ENCODE data around the gene RAB21. TPM values are rescaled to one million over a fixed set of nuclear protein-coding genes. Genes with fewer than 3 reads are reported as not detected.
A peak's percentile ranks its signal among the peaks of the same experiment; 100 is the strongest.

RAB21 gene
- total RNA-seq, 1 experiment from 2014 or later: 8.0 TPM

DNA sequence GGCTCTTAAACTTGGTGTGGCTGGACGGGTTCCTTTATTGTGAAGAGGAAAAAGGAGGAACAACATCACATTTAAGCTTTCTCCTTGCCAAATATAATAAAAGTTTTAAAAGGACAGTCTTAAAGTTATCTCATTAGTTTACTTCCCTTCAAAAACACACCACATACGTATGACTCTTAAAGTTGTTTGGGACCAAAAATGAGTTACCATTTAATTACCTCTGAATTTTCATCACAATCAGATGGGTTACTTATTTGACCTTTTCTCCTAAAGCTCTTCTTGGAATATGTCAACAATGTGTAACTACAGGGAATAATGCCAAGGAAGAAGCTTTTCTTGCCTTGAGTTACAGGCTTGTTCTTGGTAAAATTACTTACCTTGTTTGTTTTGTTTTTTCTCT, 16.4 kb downstream of the RAB21 start:
- H4K20me1 ChIP-seq (ENCODE audit: insufficient read depth, low read depth, low read length): 0 out of 2 replicates have a peak, but pooled peaks cover 3% of the 10 kb centered on the region
- no peak overlapping the region for H3K27ac ChIP-seq (ENCODE audit: low read length)
- peaks cover 26% of the 10 kb centered on the region; the same call in 1 of the 2 replicates for H3K36me3 ChIP-seq (ENCODE audit: insufficient read depth, low read length)
- no peaks in the 10 kb centered on the region for H3K9me2 ChIP-seq (replicated peaks; ENCODE audit: insufficient read depth, low read length)
- H3K4me2 ChIP-seq (ENCODE audit: low read depth, low read length, poor library complexity, severe bottlenecking): no peak overlapping the region
- DNase-seq: no peak
- H3K9me3 ChIP-seq (ENCODE audit: low read length): no peaks in the 10 kb centered on the region
- no peaks in the 10 kb centered on the region for H3K4me1 ChIP-seq (ENCODE audit: low read length)
- peaks cover 83% of the 10 kb centered on the region for H3K79me2 ChIP-seq (ENCODE audit: low read length)
- H3K9ac ChIP-seq (ENCODE audit: low read length): no peak overlapping the region
- H2AFZ ChIP-seq (ENCODE audit: low read length): no peak overlapping the region
- H3K27me3 ChIP-seq (ENCODE audit: low read length): no peaks in the 10 kb centered on the region
- H3K4me3 ChIP-seq (ENCODE audit: low read length): no peak overlapping the region

DNA sequence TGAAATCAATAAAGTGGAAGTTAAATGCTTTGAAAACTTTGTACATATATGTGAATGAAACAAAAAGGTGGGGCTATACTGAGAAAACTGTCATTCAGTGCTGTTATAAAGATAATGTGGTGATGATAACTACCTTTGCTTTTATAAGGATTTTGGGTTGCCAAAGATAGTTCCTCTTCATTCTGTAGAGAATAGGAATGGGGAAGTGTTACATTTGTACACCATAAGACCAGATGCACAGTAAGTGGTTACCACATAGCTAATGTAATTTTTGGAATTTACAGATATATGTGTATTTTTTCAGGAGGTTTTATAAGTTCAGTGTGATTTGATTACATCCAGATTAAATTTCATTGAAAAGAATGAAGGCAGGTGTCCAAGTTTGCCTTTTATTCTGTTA, 18.1 kb downstream of the RAB21 start:
- H3K9ac ChIP-seq (ENCODE audit: low read length): no peak overlapping the region
- no peaks in the 10 kb centered on the region for H3K9me2 ChIP-seq (replicated peaks; ENCODE audit: insufficient read depth, low read length)
- 0 out of 2 replicates have a peak, but pooled peaks cover 3% of the 10 kb centered on the region for H4K20me1 ChIP-seq (ENCODE audit: insufficient read depth, low read depth, low read length)
- no peaks in the 10 kb centered on the region for H3K9me3 ChIP-seq (ENCODE audit: low read length)
- peaks cover 81% of the 10 kb centered on the region for H3K79me2 ChIP-seq (ENCODE audit: low read length)
- peaks cover 34% of the 10 kb centered on the region; the same call in 1 of the 2 replicates for H3K36me3 ChIP-seq (ENCODE audit: insufficient read depth, low read length)
- no peak overlapping the region for H2AFZ ChIP-seq (ENCODE audit: low read length)
- H3K4me3 ChIP-seq (ENCODE audit: low read length): no peak overlapping the region
- no peak overlapping the region for H3K4me2 ChIP-seq (ENCODE audit: low read depth, low read length, poor library complexity, severe bottlenecking)
- DNase-seq: no peak
- H3K27me3 ChIP-seq (ENCODE audit: low read length): no peaks in the 10 kb centered on the region
- no peaks in the 10 kb centered on the region for H3K4me1 ChIP-seq (ENCODE audit: low read length)
- H3K27ac ChIP-seq (ENCODE audit: low read length): no peak overlapping the region

DNA sequence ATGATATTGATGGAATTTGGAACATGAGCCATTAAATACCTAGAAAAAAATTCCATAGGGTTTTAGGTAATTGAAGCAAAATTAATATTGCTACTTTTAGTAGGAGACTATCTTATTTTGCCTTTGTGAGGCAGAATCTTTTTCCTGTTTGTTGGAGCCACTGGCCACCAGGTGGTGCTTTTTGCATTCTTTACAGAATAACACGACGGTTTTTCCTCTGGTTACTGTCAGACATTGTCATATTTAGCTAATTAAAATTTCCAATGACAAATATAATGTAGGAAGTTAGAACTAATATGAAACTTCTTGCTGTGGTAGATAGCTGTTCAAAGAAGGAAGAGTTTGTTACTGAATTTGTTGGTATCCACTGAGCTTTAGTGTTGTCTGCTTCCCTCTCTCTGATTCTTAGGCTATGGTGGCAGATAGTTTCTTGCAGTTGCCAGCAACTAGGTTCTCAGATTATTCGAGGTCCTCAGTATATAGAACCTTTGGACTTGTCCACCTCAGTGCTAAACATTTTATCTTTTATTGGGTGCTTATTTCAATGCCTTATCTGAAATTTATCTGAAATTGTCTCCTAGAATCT, 25.7 kb downstream of the RAB21 start:
- Histone ChIP-seq H3K4me2 (ENCODE audit: low read depth, low read length, poor library complexity, severe bottlenecking) (no peak overlapping the region), H4K20me1 (ENCODE audit: insufficient read depth, low read depth, low read length) (no peaks in the 10 kb centered on the region), H3K4me1 (ENCODE audit: low read length) (peaks cover 20% of the 10 kb centered on the region), H3K4me3 (ENCODE audit: low read length) (no peak overlapping the region), H3K9ac (ENCODE audit: low read length) (no peak overlapping the region), H2AFZ (ENCODE audit: low read length) (no peak overlapping the region), H3K27ac (ENCODE audit: low read length) (no peak overlapping the region), H3K9me3 (ENCODE audit: low read length) (no peaks in the 10 kb centered on the region), H3K9me2 (replicated peaks; ENCODE audit: insufficient read depth, low read length) (no peaks in the 10 kb centered on the region), H3K36me3 (ENCODE audit: insufficient read depth, low read length) (peaks cover 24% of the 10 kb centered on the region; the same call in 1 of the 2 replicates), H3K27me3 (ENCODE audit: low read length) (no peaks in the 10 kb centered on the region), H3K79me2 (ENCODE audit: low read length) (peaks cover 38% of the 10 kb centered on the region)
- peak; percentile 81 for DNase-seq

DNA sequence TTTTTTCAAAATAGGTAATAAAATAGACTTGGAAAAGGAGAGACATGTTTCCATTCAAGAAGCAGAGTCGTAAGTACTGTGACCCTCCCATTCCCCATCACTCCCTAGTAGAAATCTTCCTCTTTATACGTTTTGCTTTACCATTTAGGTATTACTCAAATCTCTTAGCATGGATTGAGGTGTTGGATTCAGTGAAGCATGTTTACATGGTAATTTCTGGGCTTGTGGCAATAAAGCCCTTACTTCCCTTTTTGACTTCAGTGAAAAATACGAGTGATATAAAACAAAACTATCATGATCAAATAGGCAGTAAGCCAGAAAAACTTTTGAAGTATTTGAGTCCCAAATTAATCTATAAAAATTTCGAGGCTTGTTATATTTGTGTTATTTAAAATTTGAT, 27.4 kb downstream of the RAB21 start:
- no peak overlapping the region for H3K4me3 ChIP-seq (ENCODE audit: low read length)
- no peak overlapping the region for H3K27ac ChIP-seq (ENCODE audit: low read length)
- DNase-seq: peak; percentile 65
- H3K27me3 ChIP-seq (ENCODE audit: low read length): no peaks in the 10 kb centered on the region
- H3K9me3 ChIP-seq (ENCODE audit: low read length): no peaks in the 10 kb centered on the region
- peak overlapping the region; percentile 2 for H3K4me2 ChIP-seq (ENCODE audit: low read depth, low read length, poor library complexity, severe bottlenecking)
- H2AFZ ChIP-seq (ENCODE audit: low read length): no peak overlapping the region
- H3K9me2 ChIP-seq (replicated peaks; ENCODE audit: insufficient read depth, low read length): no peaks in the 10 kb centered on the region
- H3K79me2 ChIP-seq (ENCODE audit: low read length): peaks cover 27% of the 10 kb centered on the region
- no peak overlapping the region for H3K9ac ChIP-seq (ENCODE audit: low read length)
- H4K20me1 ChIP-seq (ENCODE audit: insufficient read depth, low read depth, low read length): no peaks in the 10 kb centered on the region
- H3K36me3 ChIP-seq (ENCODE audit: insufficient read depth, low read length): peaks cover 31% of the 10 kb centered on the region; the same call in 1 of the 2 replicates
- H3K4me1 ChIP-seq (ENCODE audit: low read length): peaks cover 20% of the 10 kb centered on the region

DNA sequence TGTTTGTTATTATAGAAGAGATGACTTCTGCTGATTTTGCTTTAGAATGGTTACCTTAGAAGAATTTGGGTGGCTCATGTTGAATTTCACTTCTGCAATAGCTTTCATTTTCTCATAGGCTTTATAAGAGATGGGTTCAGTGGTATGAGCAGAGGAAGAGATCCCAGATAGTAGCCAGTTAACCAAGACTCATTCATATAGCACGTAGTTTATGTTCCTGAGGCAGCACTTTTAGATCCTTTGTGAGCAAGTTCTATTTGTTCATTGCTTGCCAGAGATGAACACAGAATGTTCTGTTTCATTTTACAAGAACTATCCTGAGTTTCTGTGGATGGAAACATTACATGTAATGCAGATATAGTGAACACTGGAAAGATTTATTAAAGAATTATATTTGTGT, 32.2 kb downstream of the RAB21 start:
- no peak overlapping the region for H3K9ac ChIP-seq (ENCODE audit: low read length)
- no peak for DNase-seq
- no peaks in the 10 kb centered on the region for H3K27me3 ChIP-seq (ENCODE audit: low read length)
- no peaks in the 10 kb centered on the region for H4K20me1 ChIP-seq (ENCODE audit: insufficient read depth, low read depth, low read length)
- no peaks in the 10 kb centered on the region for H3K9me2 ChIP-seq (replicated peaks; ENCODE audit: insufficient read depth, low read length)
- H3K4me2 ChIP-seq (ENCODE audit: low read depth, low read length, poor library complexity, severe bottlenecking): no peak overlapping the region
- H3K4me3 ChIP-seq (ENCODE audit: low read length): no peak overlapping the region
- no peaks in the 10 kb centered on the region for H3K9me3 ChIP-seq (ENCODE audit: low read length)
- H2AFZ ChIP-seq (ENCODE audit: low read length): no peak overlapping the region
- peaks cover 10% of the 10 kb centered on the region; the same call in 1 of the 2 replicates for H3K79me2 ChIP-seq (ENCODE audit: low read length)
- no peak overlapping the region for H3K27ac ChIP-seq (ENCODE audit: low read length)
- peaks cover 9% of the 10 kb centered on the region for H3K4me1 ChIP-seq (ENCODE audit: low read length)
- peaks cover 28% of the 10 kb centered on the region; the same call in 1 of the 2 replicates for H3K36me3 ChIP-seq (ENCODE audit: insufficient read depth, low read length)

DNA sequence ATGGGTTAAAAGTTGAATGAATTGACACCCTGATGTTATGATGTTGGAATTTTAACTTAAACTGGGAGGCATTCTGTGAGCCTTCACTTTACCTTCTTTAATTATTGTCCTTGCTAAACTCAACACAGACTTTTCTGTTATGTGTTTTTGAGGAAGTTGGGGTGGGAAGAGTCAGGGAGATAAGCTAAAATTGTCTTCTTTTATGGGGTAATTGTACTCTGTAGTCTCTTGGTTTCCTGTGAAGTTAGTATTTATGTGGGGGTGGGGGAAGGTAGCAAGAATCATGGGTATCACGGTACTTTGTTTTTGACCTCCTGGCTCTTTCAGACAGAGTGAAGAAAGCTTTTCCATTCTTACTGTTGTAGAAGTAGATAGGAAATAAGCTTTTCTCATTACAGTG, 32.9 kb downstream of the RAB21 start:
- H3K9me3 ChIP-seq (ENCODE audit: low read length): no peaks in the 10 kb centered on the region
- H3K27ac ChIP-seq (ENCODE audit: low read length): no peak overlapping the region
- H2AFZ ChIP-seq (ENCODE audit: low read length): no peak overlapping the region
- H3K4me2 ChIP-seq (ENCODE audit: low read depth, low read length, poor library complexity, severe bottlenecking): no peak overlapping the region
- no peak for DNase-seq
- peaks cover 7% of the 10 kb centered on the region; the same call in 1 of the 2 replicates for H3K79me2 ChIP-seq (ENCODE audit: low read length)
- no peak overlapping the region for H3K4me3 ChIP-seq (ENCODE audit: low read length)
- H3K9me2 ChIP-seq (replicated peaks; ENCODE audit: insufficient read depth, low read length): no peaks in the 10 kb centered on the region
- H3K9ac ChIP-seq (ENCODE audit: low read length): no peak overlapping the region
- 0 out of 2 replicates have a peak, but pooled peaks cover under 1% of the 10 kb centered on the region for H4K20me1 ChIP-seq (ENCODE audit: insufficient read depth, low read depth, low read length)
- peaks cover 25% of the 10 kb centered on the region; the same call in 1 of the 2 replicates for H3K36me3 ChIP-seq (ENCODE audit: insufficient read depth, low read length)
- H3K4me1 ChIP-seq (ENCODE audit: low read length): peaks cover 1% of the 10 kb centered on the region; the same call in 1 of the 2 replicates
- no peaks in the 10 kb centered on the region for H3K27me3 ChIP-seq (ENCODE audit: low read length)

DNA sequence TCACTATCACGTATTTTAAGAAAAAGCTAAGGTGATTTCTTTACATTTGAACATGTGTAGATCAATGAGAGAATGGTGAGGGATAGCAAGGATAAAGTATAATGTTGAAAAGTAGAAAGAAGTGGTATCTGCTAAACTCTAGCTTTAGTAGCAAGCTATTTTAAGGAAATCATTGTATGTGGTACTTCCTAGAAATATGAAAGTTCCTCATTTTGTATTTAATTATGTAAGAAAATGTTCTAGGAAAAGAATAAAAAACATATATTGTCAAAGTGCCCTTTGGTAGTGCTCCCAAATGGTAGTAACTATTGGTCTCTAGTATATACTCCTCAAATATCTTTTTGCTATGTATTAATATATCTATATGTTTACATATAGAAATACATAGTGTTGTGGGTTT, 35.7 kb downstream of the RAB21 start:
- Histone ChIP-seq H4K20me1 (ENCODE audit: insufficient read depth, low read depth, low read length) (0 out of 2 replicates have a peak, but pooled peaks cover 4% of the 10 kb centered on the region), H3K4me1 (ENCODE audit: low read length) (no peaks in the 10 kb centered on the region), H3K27me3 (ENCODE audit: low read length) (no peaks in the 10 kb centered on the region), H3K9me2 (replicated peaks; ENCODE audit: insufficient read depth, low read length) (no peaks in the 10 kb centered on the region), H3K9me3 (ENCODE audit: low read length) (no peaks in the 10 kb centered on the region), H3K4me2 (ENCODE audit: low read depth, low read length, poor library complexity, severe bottlenecking) (no peak overlapping the region), H3K9ac (ENCODE audit: low read length) (no peak overlapping the region), H3K4me3 (ENCODE audit: low read length) (no peak overlapping the region), H3K27ac (ENCODE audit: low read length) (no peak overlapping the region), H2AFZ (ENCODE audit: low read length) (no peak overlapping the region), H3K36me3 (ENCODE audit: insufficient read depth, low read length) (peaks cover 15% of the 10 kb centered on the region; the same call in 1 of the 2 replicates), H3K79me2 (ENCODE audit: low read length) (no peaks in the 10 kb centered on the region)
- no peak for DNase-seq

DNA sequence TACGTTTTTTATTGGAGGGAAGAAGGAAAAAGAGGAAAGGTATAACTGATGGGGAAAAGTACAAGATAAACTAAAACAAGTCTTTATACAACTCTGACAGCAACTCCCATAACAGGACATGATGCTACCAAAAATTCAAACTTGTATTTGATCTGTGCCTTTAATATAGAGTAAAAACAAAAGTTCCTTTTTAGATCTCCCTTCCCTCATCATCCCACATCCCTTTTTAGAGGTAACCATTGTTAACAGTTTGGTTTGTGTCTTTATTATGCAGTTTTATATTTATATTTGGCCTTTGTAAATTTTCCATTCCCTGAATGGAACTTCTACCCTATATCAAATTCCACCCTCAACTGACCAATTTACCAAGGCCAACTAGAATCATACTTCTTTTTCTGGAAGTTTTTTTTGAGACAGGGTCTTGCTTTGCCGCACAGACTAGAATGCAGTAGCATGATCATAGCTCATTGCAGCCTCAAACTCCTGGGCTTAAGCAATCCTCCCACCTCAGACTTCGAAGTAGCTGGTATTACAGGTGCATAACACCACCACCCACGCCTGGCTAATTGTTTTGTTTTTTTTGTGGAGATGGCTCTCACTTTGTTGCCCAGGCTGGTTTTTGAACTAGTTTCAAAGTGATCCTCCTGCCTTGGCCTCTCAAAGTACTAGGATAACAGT, 36.9 kb downstream of the RAB21 start:
- H3K36me3 ChIP-seq (ENCODE audit: insufficient read depth, low read length): peaks cover 9% of the 10 kb centered on the region; the same call in 1 of the 2 replicates
- no peak overlapping the region for H2AFZ ChIP-seq (ENCODE audit: low read length)
- no peaks in the 10 kb centered on the region for H3K4me1 ChIP-seq (ENCODE audit: low read length)
- no peak overlapping the region for H3K4me3 ChIP-seq (ENCODE audit: low read length)
- H3K9me2 ChIP-seq (replicated peaks; ENCODE audit: insufficient read depth, low read length): no peaks in the 10 kb centered on the region
- no peak for DNase-seq
- no peaks in the 10 kb centered on the region for H3K79me2 ChIP-seq (ENCODE audit: low read length)
- H3K4me2 ChIP-seq (ENCODE audit: low read depth, low read length, poor library complexity, severe bottlenecking): no peak overlapping the region
- H4K20me1 ChIP-seq (ENCODE audit: insufficient read depth, low read depth, low read length): 0 out of 2 replicates have a peak, but pooled peaks cover 4% of the 10 kb centered on the region
- no peak overlapping the region for H3K9ac ChIP-seq (ENCODE audit: low read length)
- H3K9me3 ChIP-seq (ENCODE audit: low read length): no peaks in the 10 kb centered on the region
- H3K27ac ChIP-seq (ENCODE audit: low read length): no peak overlapping the region
- no peaks in the 10 kb centered on the region for H3K27me3 ChIP-seq (ENCODE audit: low read length)
